ENCODE results near the gene MACROD2. TPM values are rescaled to one million over a fixed set of nuclear protein-coding genes. Genes with fewer than 3 reads are reported as not detected.

MACROD2 gene
- total RNA-seq, 1 experiment from 2014 or later: 3.1 TPM

- ChIA-PET POLR2A (no interaction called here), CTCF (interaction anchor here (0.6 kb wide), 1 partner anchor 12 kb away, joined by 3 read pairs; no protein-coding TSS in a partner anchor)
- Mint-ChIP-seq H3K4me3 (ENCODE audit: unreplicated experiment) (no peak overlapping the region), H3K27me3 (ENCODE audit: insufficient read depth, unreplicated experiment) (no peaks in the 10 kb centered on the region), H3K36me3 (ENCODE audit: insufficient read depth, unreplicated experiment) (no peaks in the 10 kb centered on the region), H3K27ac (ENCODE audit: low read depth, unreplicated experiment) (no peak overlapping the region), H3K4me1 (ENCODE audit: insufficient read depth, unreplicated experiment) (peaks cover 5% of the 10 kb centered on the region), H3K9me3 (ENCODE audit: unreplicated experiment) (no peaks in the 10 kb centered on the region)
- no TSS peak for BruUV-seq (replicated peaks)
- TF ChIP-seq CTCF (IDR thresholded peaks at IDR 0.05; ENCODE audit: unreplicated experiment): no peak
- no peak for DNase-seq (ENCODE audit: unreplicated experiment)
- intact Hi-C loops (cut with micrococcal nuclease): no loop called here
Observed at GRCh38 chr20:15618912-15619311, 1623.6 kb downstream of the MACROD2 start.

- H3K27ac Mint-ChIP-seq (ENCODE audit: low read depth, unreplicated experiment): no peak overlapping the region
- DNase-seq (ENCODE audit: unreplicated experiment): no peak
- no peaks in the 10 kb centered on the region for H3K36me3 Mint-ChIP-seq (ENCODE audit: insufficient read depth, unreplicated experiment)
- CTCF ChIA-PET: interaction anchor here (0.6 kb wide), 1 partner anchor 11 kb away, joined by 3 read pairs; no protein-coding TSS in a partner anchor
- H3K27me3 Mint-ChIP-seq (ENCODE audit: insufficient read depth, unreplicated experiment): no peaks in the 10 kb centered on the region
- BruUV-seq (replicated peaks): no TSS peak
- no peaks in the 10 kb centered on the region for H3K9me3 Mint-ChIP-seq (ENCODE audit: unreplicated experiment)
- POLR2A ChIA-PET: no interaction called here
- peaks cover 5% of the 10 kb centered on the region for H3K4me1 Mint-ChIP-seq (ENCODE audit: insufficient read depth, unreplicated experiment)
- intact Hi-C loops (cut with micrococcal nuclease): no loop called here
- no peak overlapping the region for H3K4me3 Mint-ChIP-seq (ENCODE audit: unreplicated experiment)
- TF ChIP-seq CTCF (IDR thresholded peaks at IDR 0.05; ENCODE audit: unreplicated experiment): no peak
Observed at GRCh38 chr20:15619341-15619740, 1624.0 kb downstream of the MACROD2 start.

GRCh38 chr20:15619816-15620215, 1624.5 kb downstream of the MACROD2 start:
- CTCF ChIA-PET: interaction anchor here (0.5 kb wide), 1 partner anchor 11 kb away, joined by 4 read pairs; no protein-coding TSS in a partner anchor
- no peak for DNase-seq (ENCODE audit: unreplicated experiment)
- H3K27ac Mint-ChIP-seq (ENCODE audit: low read depth, unreplicated experiment): no peak overlapping the region
- no peaks in the 10 kb centered on the region for H3K36me3 Mint-ChIP-seq (ENCODE audit: insufficient read depth, unreplicated experiment)
- H3K9me3 Mint-ChIP-seq (ENCODE audit: unreplicated experiment): no peaks in the 10 kb centered on the region
- intact Hi-C loops (cut with micrococcal nuclease): no loop called here
- no peaks in the 10 kb centered on the region for H3K27me3 Mint-ChIP-seq (ENCODE audit: insufficient read depth, unreplicated experiment)
- peaks cover 5% of the 10 kb centered on the region for H3K4me1 Mint-ChIP-seq (ENCODE audit: insufficient read depth, unreplicated experiment)
- no peak for TF ChIP-seq CTCF (IDR thresholded peaks at IDR 0.05; ENCODE audit: unreplicated experiment)
- H3K4me3 Mint-ChIP-seq (ENCODE audit: unreplicated experiment): no peak overlapping the region
- POLR2A ChIA-PET: no interaction called here
- no TSS peak for BruUV-seq (replicated peaks)

GRCh38 chr20:15622368-15622767, 1627.1 kb downstream of the MACROD2 start:
- DNase-seq (ENCODE audit: unreplicated experiment): no peak
- H3K36me3 Mint-ChIP-seq (ENCODE audit: insufficient read depth, unreplicated experiment): no peaks in the 10 kb centered on the region
- BruUV-seq (replicated peaks): no TSS peak
- no peak for TF ChIP-seq CTCF (IDR thresholded peaks at IDR 0.05; ENCODE audit: unreplicated experiment)
- ChIA-PET POLR2A (no interaction called here), CTCF (interaction anchor here (0.5 to 0.6 kb wide), 2 partner anchors 638 to 711 kb away, joined by 3 to 4 read pairs; no protein-coding TSS in a partner anchor)
- H3K4me3 Mint-ChIP-seq (ENCODE audit: unreplicated experiment): no peak overlapping the region
- no peaks in the 10 kb centered on the region for H3K9me3 Mint-ChIP-seq (ENCODE audit: unreplicated experiment)
- peaks cover 5% of the 10 kb centered on the region for H3K4me1 Mint-ChIP-seq (ENCODE audit: insufficient read depth, unreplicated experiment)
- intact Hi-C loops (cut with micrococcal nuclease): no loop called here
- no peaks in the 10 kb centered on the region for H3K27me3 Mint-ChIP-seq (ENCODE audit: insufficient read depth, unreplicated experiment)
- no peak overlapping the region for H3K27ac Mint-ChIP-seq (ENCODE audit: low read depth, unreplicated experiment)

All from MCF 10A (cell line).